ENCODE data around the gene PPP2R3A.

PPP2R3A gene

DNA sequence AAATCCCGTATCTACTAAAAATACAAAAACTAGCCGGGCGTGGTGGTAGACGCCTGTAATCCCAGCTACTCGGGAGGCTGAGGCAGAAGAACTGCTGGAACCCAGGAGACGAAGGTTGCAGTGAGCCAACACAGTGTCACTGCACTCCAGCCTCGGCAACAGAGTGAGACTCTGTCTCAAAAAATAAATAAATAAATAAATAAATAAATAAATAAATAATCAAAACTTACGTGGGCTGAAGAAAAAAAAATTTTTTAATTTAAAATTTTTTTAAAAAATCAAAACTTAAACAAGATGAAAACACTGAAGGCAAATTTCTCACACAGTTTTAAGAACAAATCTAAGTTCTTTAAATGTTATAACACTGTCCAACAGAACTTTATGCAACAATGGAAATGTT lies 216.2 kb downstream of the PPP2R3A start:
- TF ChIP-seq, protein P1, sequence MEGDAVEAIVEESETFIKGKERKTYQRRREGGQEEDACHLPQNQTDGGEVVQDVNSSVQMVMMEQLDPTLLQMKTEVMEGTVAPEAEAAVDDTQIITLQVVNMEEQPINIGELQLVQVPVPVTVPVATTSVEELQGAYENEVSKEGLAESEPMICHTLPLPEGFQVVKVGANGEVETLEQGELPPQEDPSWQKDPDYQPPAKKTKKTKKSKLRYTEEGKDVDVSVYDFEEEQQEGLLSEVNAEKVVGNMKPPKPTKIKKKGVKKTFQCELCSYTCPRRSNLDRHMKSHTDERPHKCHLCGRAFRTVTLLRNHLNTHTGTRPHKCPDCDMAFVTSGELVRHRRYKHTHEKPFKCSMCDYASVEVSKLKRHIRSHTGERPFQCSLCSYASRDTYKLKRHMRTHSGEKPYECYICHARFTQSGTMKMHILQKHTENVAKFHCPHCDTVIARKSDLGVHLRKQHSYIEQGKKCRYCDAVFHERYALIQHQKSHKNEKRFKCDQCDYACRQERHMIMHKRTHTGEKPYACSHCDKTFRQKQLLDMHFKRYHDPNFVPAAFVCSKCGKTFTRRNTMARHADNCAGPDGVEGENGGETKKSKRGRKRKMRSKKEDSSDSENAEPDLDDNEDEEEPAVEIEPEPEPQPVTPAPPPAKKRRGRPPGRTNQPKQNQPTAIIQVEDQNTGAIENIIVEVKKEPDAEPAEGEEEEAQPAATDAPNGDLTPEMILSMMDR (IDR thresholded peaks at IDR 0.05; ENCODE audit: control insufficient read depth, insufficient read depth, low read depth, low read length, missing control alignments) = no peak
- H3K4me3 ChIP-seq (ENCODE audit: control insufficient read depth, low read depth, low read length) = no peak overlapping the region

DNA sequence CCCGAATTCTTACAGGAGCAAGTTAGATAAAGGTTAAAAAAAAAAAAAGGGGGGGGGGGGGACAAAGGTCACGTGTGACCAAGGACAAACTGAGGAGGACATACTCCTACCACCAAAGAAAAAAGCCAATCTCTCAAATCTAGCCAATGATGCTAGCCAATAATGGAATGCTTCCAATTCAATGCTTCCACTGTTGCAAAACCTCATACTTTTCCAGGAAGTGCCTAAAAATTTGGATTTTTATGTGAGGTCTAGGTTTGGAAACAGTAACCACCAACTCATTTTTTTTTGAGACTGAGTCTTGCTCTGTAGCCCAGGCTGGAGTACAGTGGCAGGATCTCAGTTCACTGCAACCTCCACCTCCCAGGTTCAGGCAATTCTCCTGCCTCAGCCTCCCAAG lies 219.2 kb downstream of the PPP2R3A start:
- DNase-seq (ENCODE audit: low read depth) = no peak
- TF ChIP-seq, protein P1 (IDR thresholded peaks at IDR 0.05; ENCODE audit: control insufficient read depth, insufficient read depth, low read depth, low read length, missing control alignments) = no peak
- no peak overlapping the region for H3K4me3 ChIP-seq (ENCODE audit: control insufficient read depth, low read depth, low read length)

More for the DNA sequence above, 216.2 kb downstream of the PPP2R3A start:
- DNase-seq (ENCODE audit: low read depth) = no peak

DNA sequence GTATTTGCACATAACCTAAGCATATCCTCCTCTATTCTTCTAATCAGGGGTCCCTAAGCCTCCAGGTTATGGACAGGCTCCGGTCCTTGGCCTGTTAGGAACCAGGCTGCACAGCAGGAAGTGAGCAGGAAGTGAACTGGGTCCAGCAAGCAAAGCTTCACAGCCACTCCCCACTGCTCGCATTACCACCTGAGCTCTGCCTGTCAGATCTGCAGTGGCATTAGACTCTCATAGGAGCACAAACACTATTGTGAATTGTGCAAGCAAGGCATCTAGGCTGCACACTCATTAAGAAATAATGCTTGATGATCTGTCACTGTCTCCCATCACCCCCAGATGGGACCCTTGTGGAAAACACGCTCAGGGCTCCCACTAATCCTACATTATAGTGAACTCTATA lies 220.8 kb downstream of the PPP2R3A start:
- no peak overlapping the region for H3K4me3 ChIP-seq (ENCODE audit: control insufficient read depth, low read depth, low read length)
- TF ChIP-seq, protein P1 (IDR thresholded peaks at IDR 0.05; ENCODE audit: control insufficient read depth, insufficient read depth, low read depth, low read length, missing control alignments) = no peak
- no peak for DNase-seq (ENCODE audit: low read depth)

DNA sequence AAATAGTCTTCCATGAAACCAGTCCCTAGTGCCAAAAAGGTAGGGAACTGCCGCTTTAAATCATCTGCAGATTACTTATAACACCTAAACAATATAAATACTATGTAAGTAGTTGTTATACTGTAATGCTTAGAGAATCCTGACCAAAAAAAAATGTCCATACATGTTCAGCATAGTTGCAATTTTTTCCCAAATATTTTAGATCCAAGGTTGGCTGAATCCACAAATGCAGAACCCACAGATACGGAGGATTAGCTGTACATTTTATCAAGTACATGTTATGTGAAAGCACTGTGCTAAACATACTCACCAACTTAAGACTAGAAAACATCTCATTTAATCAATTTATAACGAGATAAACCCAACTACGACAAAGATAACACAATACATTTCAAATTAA lies 221.3 kb downstream of the PPP2R3A start:
- TF ChIP-seq, protein P1 (IDR thresholded peaks at IDR 0.05; ENCODE audit: control insufficient read depth, insufficient read depth, low read depth, low read length, missing control alignments) = no peak
- no peak for DNase-seq (ENCODE audit: low read depth)
- no peak overlapping the region for H3K4me3 ChIP-seq (ENCODE audit: control insufficient read depth, low read depth, low read length)

DNA sequence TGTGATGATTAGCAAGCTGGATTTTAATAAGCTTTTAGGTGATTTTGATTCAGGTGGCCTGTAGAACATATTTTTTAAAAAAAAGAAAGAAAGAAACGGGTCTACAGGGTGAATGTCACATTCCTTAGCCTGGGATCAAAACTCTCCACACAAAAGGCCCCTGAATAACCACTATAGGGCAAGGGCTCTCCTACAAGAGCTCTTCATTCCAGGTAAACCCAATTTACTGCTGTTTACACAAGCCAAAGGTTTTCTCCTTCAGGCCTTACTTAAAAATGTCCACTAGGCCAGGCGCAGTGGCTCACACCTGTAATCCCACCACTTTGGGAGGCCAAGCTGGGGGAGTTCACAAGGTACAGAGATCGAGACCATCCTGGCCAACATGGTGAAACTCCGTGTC lies 222.3 kb downstream of the PPP2R3A start:
- no peak overlapping the region for H3K4me3 ChIP-seq (ENCODE audit: control insufficient read depth, low read depth, low read length)

DNA sequence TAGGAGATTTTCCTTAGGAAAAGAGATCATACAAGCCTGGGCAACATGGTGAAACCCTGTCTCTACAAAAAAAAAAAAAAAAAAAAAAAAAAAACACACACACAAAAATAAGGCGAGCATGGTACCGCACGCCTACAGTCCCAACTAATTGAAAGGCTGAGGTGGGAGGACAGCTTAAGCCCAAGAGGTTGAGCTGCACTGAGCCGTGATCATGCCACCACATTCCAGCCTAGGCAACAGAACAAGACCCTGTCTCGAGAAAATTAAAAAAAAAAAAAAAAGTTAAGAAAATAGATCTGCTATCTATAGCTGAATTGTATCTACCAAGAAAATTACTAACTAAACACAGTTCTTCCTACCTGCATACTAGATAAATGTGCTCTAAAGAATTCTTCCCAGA lies 223.5 kb downstream of the PPP2R3A start:
- TF ChIP-seq, protein P1 (IDR thresholded peaks at IDR 0.05; ENCODE audit: control insufficient read depth, insufficient read depth, low read depth, low read length, missing control alignments) = no peak
- no peak overlapping the region for H3K4me3 ChIP-seq (ENCODE audit: control insufficient read depth, low read depth, low read length)
- DNase-seq (ENCODE audit: low read depth) = no peak

More for the DNA sequence above, 222.3 kb downstream of the PPP2R3A start:
- DNase-seq (ENCODE audit: low read depth) = no peak
- TF ChIP-seq, protein P1 (IDR thresholded peaks at IDR 0.05; ENCODE audit: control insufficient read depth, insufficient read depth, low read depth, low read length, missing control alignments) = no peak

Data from AG09309 (cell line).